ENCODE results near the gene CFAP77. TPM values are rescaled to one million over a fixed set of nuclear protein-coding genes. Genes with fewer than 3 reads are reported as not detected.
"Not testable (repeated sequence)": the region's sequence is repeated elsewhere in the genome, so short reads cannot be mapped to it uniquely, and the experiment has no call there.

The CFAP77 gene
- total RNA-seq, 1 donor from 2014 or later, result not detected

DNA sequence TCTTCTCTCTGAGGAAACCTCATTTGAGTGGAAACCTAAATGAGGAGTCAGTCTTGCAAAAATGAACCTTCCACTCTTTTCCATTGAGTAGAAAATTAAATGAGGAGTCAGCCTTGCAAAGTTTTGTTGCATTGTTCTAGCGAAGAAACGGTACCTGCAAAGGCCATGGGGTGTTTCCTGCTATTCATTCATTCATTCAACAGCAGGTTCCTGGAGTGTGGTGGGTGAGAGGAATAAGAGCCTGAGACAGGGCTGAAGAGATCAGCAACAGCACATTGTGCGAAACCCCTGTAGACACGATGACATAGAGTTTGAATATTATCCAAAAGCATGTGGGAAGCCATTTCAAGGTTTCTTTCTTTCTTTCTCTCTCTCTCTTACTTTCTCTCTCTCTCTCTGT, 40.6 kb upstream of the CFAP77 start:
- Histone ChIP-seq H3K27ac (no peak overlapping the region), H3K36me3 (no peaks in the 10 kb centered on the region), H3K4me1 (no peaks in the 10 kb centered on the region), H3K9me3 (no peaks in the 10 kb centered on the region), H3K4me3 (no peak overlapping the region), H3K27me3 (no peaks in the 10 kb centered on the region)
- no peak for DNase-seq (ENCODE audit: extremely low spot score in 2 of 2)
- intact Hi-C loops (cut with DNase I), result no loop called here
- TF ChIP-seq POLR2A (IDR thresholded peaks at IDR 0.05) (no peak), POLR2AphosphoS5 (IDR thresholded peaks at IDR 0.05; ENCODE audit: insufficient read depth in 1 of 2, low read depth in 1 of 2) (no peak)
- TF ChIP-seq, protein P1, sequence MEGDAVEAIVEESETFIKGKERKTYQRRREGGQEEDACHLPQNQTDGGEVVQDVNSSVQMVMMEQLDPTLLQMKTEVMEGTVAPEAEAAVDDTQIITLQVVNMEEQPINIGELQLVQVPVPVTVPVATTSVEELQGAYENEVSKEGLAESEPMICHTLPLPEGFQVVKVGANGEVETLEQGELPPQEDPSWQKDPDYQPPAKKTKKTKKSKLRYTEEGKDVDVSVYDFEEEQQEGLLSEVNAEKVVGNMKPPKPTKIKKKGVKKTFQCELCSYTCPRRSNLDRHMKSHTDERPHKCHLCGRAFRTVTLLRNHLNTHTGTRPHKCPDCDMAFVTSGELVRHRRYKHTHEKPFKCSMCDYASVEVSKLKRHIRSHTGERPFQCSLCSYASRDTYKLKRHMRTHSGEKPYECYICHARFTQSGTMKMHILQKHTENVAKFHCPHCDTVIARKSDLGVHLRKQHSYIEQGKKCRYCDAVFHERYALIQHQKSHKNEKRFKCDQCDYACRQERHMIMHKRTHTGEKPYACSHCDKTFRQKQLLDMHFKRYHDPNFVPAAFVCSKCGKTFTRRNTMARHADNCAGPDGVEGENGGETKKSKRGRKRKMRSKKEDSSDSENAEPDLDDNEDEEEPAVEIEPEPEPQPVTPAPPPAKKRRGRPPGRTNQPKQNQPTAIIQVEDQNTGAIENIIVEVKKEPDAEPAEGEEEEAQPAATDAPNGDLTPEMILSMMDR (IDR thresholded peaks at IDR 0.05), result no peak

- intact Hi-C loops (cut with DNase I), result no loop called here
- H3K4me3 ChIP-seq, result no peak overlapping the region
- no peaks in the 10 kb centered on the region for H3K4me1 ChIP-seq
- TF ChIP-seq, protein P1 (IDR thresholded peaks at IDR 0.05), result no peak
- TF ChIP-seq POLR2AphosphoS5 (IDR thresholded peaks at IDR 0.05; ENCODE audit: insufficient read depth in 1 of 2, low read depth in 1 of 2) (no peak), POLR2A (IDR thresholded peaks at IDR 0.05) (no peak)
- DNase-seq (ENCODE audit: extremely low spot score in 2 of 2), result no peak
- H3K27me3 ChIP-seq, result no peaks in the 10 kb centered on the region
- no peak overlapping the region for H3K27ac ChIP-seq
- no peaks in the 10 kb centered on the region for H3K9me3 ChIP-seq
- peaks cover 0 to 6% of the 10 kb centered on the region in 2 donors for H3K36me3 ChIP-seq
These were observed 39.4 kb upstream of the CFAP77 start for GRCh38 chr9:132370592-132370991.

DNA sequence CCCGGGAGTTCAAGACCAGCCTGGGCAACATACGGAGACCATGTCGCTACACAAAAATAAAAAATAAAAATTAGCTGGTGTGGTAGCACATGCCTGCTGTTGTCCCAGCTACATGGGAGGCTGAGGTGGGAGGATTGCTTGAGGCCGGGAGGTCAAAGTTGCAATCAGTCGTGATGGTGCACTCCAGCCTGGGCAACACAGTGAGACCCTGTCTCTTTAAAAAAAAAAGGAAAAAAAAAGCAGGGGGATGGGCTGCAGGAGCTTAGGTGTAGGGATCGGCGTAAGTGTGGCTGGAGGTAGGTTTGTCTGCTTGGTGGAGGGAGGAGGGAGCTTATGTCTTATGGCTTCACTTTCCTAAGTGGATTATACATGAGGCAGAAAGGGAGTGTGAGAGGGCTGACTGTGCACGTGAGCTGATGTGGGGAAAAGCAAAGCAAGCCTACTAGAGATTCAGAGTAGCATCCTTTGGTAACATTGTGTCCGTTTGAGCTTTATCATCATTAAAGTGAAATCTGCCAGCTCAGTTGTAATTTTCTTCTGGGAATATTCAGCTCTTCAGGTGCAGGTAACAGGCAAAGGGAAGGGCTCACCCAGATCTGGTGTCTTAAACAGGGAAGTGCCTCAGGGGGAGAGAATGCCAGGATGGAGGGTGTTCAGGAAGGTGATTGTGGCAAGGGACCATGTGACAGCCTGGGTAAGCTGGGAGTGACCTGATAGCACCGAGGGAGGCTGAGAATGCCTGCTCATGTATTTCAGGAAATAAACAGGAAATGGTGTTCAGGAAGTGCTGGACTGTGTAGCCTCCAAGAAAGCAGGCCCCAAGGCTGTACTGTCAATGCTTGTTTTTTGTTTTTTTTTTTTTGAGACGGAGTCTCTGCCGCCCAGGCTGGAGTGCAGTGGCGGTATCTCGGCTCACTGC, 37.6 kb upstream of the CFAP77 start:
- TF ChIP-seq POLR2A (IDR thresholded peaks at IDR 0.05) (no peak), POLR2AphosphoS5 (IDR thresholded peaks at IDR 0.05; ENCODE audit: insufficient read depth in 1 of 2, low read depth in 1 of 2) (peak in 1 of 2 donors; percentile 62)
- no peak for DNase-seq (ENCODE audit: extremely low spot score in 2 of 2)
- Histone ChIP-seq H3K27me3 (no peaks in the 10 kb centered on the region), H3K4me3 (no peak overlapping the region), H3K4me1 (no peaks in the 10 kb centered on the region), H3K9me3 (no peaks in the 10 kb centered on the region), H3K36me3 (peaks cover 0 to 23% of the 10 kb centered on the region in 2 donors), H3K27ac (peak overlapping the region; percentile 34)
- intact Hi-C loops (cut with DNase I), result no loop called here

GRCh38 chr9:132377769-132378168, 32.2 kb upstream of the CFAP77 start:
- H3K4me3 ChIP-seq; H3K4me1 ChIP-seq; DNase-seq (ENCODE audit: extremely low spot score in 2 of 2); H3K9me3 ChIP-seq; H3K27ac ChIP-seq; H3K27me3 ChIP-seq; intact Hi-C loops (cut with DNase I): not testable (repeated sequence)
- H3K36me3 ChIP-seq, result peaks cover 0 to 45% of the 10 kb centered on the region in 2 donors

DNA sequence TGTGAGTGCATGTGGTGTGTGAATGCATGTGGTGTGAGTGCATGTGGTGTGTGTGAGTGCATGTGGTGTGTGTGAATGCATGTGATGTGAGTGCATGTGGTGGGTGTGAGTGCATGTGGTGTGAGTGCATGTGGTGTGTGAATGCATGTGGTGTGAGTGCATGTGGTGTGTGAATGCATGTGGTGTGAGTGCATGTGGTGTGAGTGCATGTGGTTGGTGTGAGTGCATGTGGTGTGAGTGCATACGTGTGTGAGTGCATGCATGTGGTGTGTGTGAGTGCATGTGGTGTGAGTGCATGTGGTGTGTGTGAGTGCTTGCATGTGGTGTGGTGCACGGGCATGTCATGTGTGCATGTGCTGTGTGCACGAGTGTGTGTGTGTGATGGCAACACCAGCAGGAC, 31.6 kb upstream of the CFAP77 start:
- H3K27me3 ChIP-seq; H3K9me3 ChIP-seq; H3K4me3 ChIP-seq; intact Hi-C loops (cut with DNase I); H3K27ac ChIP-seq; DNase-seq (ENCODE audit: extremely low spot score in 2 of 2); H3K4me1 ChIP-seq: not testable (repeated sequence)
- H3K36me3 ChIP-seq, result peaks cover 0 to 45% of the 10 kb centered on the region in 2 donors

GRCh38 chr9:132381966-132382541, 28.0 kb upstream of the CFAP77 start:
- no peaks in the 10 kb centered on the region for H3K9me3 ChIP-seq
- H3K36me3 ChIP-seq, result peaks cover 0 to 49% of the 10 kb centered on the region in 2 donors
- H3K4me1 ChIP-seq, result no peaks in the 10 kb centered on the region
- H3K27ac ChIP-seq, result no peak overlapping the region
- H3K27me3 ChIP-seq, result no peaks in the 10 kb centered on the region
- no peak for DNase-seq (ENCODE audit: extremely low spot score in 2 of 2)
- intact Hi-C loops (cut with DNase I), result no loop called here
- TF ChIP-seq POLR2AphosphoS5 (IDR thresholded peaks at IDR 0.05; ENCODE audit: insufficient read depth in 1 of 2, low read depth in 1 of 2), result no peak
- no peak overlapping the region for H3K4me3 ChIP-seq

DNA sequence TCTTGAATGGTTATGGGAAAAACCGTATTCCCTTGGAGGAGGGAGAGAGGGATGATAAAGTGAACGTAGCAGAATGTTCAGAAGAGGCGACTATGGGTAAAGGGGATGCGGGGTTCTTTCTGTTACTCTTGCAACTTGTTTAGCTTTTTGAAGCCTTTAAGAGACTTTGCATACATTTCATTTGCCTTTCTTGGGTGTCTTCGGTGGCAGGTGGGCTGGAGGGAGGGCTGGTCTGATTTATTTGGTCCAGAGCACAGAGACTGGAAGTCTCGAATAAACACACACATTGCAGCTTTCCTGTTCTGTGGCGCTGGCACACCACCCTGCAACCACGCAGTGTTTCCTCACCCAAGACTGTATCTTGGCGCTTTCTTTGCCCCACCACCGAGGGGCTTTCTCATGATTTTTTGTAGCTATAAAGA, 26.5 kb upstream of the CFAP77 start:
- no peak overlapping the region for H3K4me3 ChIP-seq
- H3K4me1 ChIP-seq, result no peaks in the 10 kb centered on the region
- H3K36me3 ChIP-seq, result peaks cover 0 to 49% of the 10 kb centered on the region in 2 donors
- TF ChIP-seq POLR2A (IDR thresholded peaks at IDR 0.05), result no peak
- TF ChIP-seq POLR2AphosphoS5 (IDR thresholded peaks at IDR 0.05; ENCODE audit: insufficient read depth in 1 of 2, low read depth in 1 of 2), result no peak
- H3K27me3 ChIP-seq, result no peaks in the 10 kb centered on the region
- intact Hi-C loops (cut with DNase I), result no loop called here
- H3K9me3 ChIP-seq, result no peaks in the 10 kb centered on the region
- DNase-seq (ENCODE audit: extremely low spot score in 2 of 2), result no peak
- H3K27ac ChIP-seq, result no peak overlapping the region
